CD4-positive, alpha-beta T cell treated with Interleukin-17A for 4 hours (primary cell): ENCODE data around the gene ACER3.
A peak's percentile ranks its signal among the peaks of the same experiment; 100 is the strongest.
"Not testable (repeated sequence)": the region's sequence is repeated elsewhere in the genome, so short reads cannot be mapped to it uniquely, and the experiment has no call there.

Source experiments
- DNase-seq: peaks from one replicate; pipeline ENCODE4 v3.0.0-alpha.2; 2020; ENCODE audit warnings: mixed read lengths

Gene ACER3

GRCh38 chr11:76880956-76881355 lies 20.2 kb downstream of the ACER3 start:
- DNase-seq = no peak

- no peak for DNase-seq
Measured at GRCh38 chr11:76885390-76886097, 24.8 kb downstream of the ACER3 start.

GRCh38 chr11:76888989-76889388 lies 28.3 kb downstream of the ACER3 start:
- DNase-seq = no peak

GRCh38 chr11:76889411-76889975 lies 28.8 kb downstream of the ACER3 start:
- no peak for DNase-seq

GRCh38 chr11:76890329-76890728 lies 29.6 kb downstream of the ACER3 start:
- no peak for DNase-seq

GRCh38 chr11:76891285-76891684 lies 30.6 kb downstream of the ACER3 start:
- DNase-seq = no peak

GRCh38 chr11:76891793-76892192 lies 31.1 kb downstream of the ACER3 start:
- DNase-seq = no peak

- DNase-seq = no peak
Measured at GRCh38 chr11:76892306-76892705, 31.6 kb downstream of the ACER3 start.

GRCh38 chr11:76897233-76897632 lies 36.5 kb downstream of the ACER3 start:
- no peak for DNase-seq

- no peak for DNase-seq
Measured at GRCh38 chr11:76901144-76901543, 40.4 kb downstream of the ACER3 start.

GRCh38 chr11:76901622-76902021 lies 40.9 kb downstream of the ACER3 start:
- DNase-seq = not testable (repeated sequence)

GRCh38 chr11:76902121-76903014 lies 41.6 kb downstream of the ACER3 start:
- no peak for DNase-seq

- DNase-seq = no peak
Measured at GRCh38 chr11:76903325-76903724, 42.6 kb downstream of the ACER3 start.

GRCh38 chr11:76910620-76911414 lies 50.1 kb downstream of the ACER3 start:
- no peak for DNase-seq

- no peak for DNase-seq
Measured at GRCh38 chr11:76911415-76911808, 50.7 kb downstream of the ACER3 start.

GRCh38 chr11:76916712-76917111 lies 56.0 kb downstream of the ACER3 start:
- no peak for DNase-seq

GRCh38 chr11:76918941-76919386 lies 58.2 kb downstream of the ACER3 start:
- DNase-seq = peak; percentile 7

GRCh38 chr11:76919467-76919866 lies 58.7 kb downstream of the ACER3 start:
- no peak for DNase-seq

- peak; percentile 69 for DNase-seq
Measured at GRCh38 chr11:76919887-76920746, 59.4 kb downstream of the ACER3 start.

- no peak for DNase-seq
Measured at GRCh38 chr11:76927160-76927559, 66.4 kb downstream of the ACER3 start.

- no peak for DNase-seq
Measured at GRCh38 chr11:76935042-76935441, 74.3 kb downstream of the ACER3 start.

- DNase-seq = no peak
Measured at GRCh38 chr11:76939219-76939631, 78.5 kb downstream of the ACER3 start.
